Body of pancreas (tissue), 4 donors: Measurements from ENCODE around the gene ROCK2.

Source experiments
- CTCF ChIP-seq, 7 experiments: fragments of 450-650 bp in 4 of 7; fragments of 200-600 bp in 3 of 7; sonication (generic) in 3 of 7; IDR thresholded peaks; one replicate each; pipeline ENCODE4 v1.5.1; 2016 to 2019; ENCODE audit warnings: antibody characterized with exemption in 7 of 7
- POLR2A ChIP-seq, 3 donors: fragments of 450-650 bp; IDR thresholded peaks; one replicate each; pipeline ENCODE4 v1.6.1; 2016; ENCODE audit warnings: antibody characterized with exemption in 3 of 3, mild to moderate bottlenecking in 2 of 3

- TF ChIP-seq CTCF (IDR thresholded peaks at IDR 0.05) (no peak), POLR2A (IDR thresholded peaks at IDR 0.05) (no peak)
Measured at GRCh38 chr2:11264818-11265217, 79.6 kb downstream of the ROCK2 start.
